ENCODE results near the gene PARD3B. TPM values are rescaled to one million over a fixed set of nuclear protein-coding genes. Genes with fewer than 3 reads are reported as not detected.

Gene PARD3B
- total and polyA plus RNA-seq, 7 donors = 0.42 to 6.0 (median 4.8) TPM

DNA sequence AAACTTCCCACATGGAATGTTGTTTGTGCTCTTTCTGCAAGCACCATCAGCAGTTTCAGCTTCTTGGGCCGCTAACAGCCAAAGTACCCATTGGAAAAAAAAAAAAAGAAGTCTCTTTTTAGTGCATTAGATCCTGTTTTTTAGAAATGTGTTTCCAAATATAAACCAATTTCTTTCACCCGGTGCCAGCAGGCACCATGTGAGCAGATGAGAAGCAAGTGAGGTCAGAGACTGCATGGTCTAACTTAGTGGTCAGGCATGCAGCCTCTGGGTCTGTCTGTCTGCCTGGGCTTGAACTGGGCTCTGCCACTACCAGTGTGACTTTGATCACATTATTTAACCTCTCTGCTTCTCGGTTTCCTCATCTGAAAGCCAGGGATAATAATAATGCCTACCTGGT lies 1061.9 kb downstream of the PARD3B start:
- WGBS, 3 donors = 77 to 82% (median 80%) methylated on average over 3 of the region's 3 CpGs
- H3K9me3 ChIP-seq = peaks cover 6% of the 10 kb centered on the region
- H3K36me3 ChIP-seq (ENCODE audit: insufficient read depth in 1 of 2, low read depth in 1 of 2) = no peaks in the 10 kb centered on the region
- ATAC-seq (no peak), DNase-seq (no peak)
- H3K27me3 ChIP-seq (ENCODE audit: insufficient read depth in 3 of 3, low read length in 2 of 3) = no peaks in the 10 kb centered on the region
- no peak overlapping the region for H3K27ac ChIP-seq
- H3K4me3 ChIP-seq = no peak overlapping the region
- H3K4me1 ChIP-seq = no peaks in the 10 kb centered on the region
- intact Hi-C loops (cut with DNase I) = no loop called here
- no peak for TF ChIP-seq CTCF (IDR thresholded peaks at IDR 0.05)

GRCh38 chr2:205609113-205609512 lies 1063.8 kb downstream of the PARD3B start:
- Histone ChIP-seq H3K36me3 (ENCODE audit: insufficient read depth in 1 of 2, low read depth in 1 of 2) (no peaks in the 10 kb centered on the region), H3K4me1 (no peaks in the 10 kb centered on the region), H3K27ac (no peak overlapping the region), H3K4me3 (no peak overlapping the region), H3K27me3 (ENCODE audit: insufficient read depth in 3 of 3, low read length in 2 of 3) (no peaks in the 10 kb centered on the region), H3K9me3 (no peaks in the 10 kb centered on the region)
- WGBS, 3 donors = 25 to 32% (median 28%) methylated on average over 8 of the region's 8 CpGs
- intact Hi-C loops (cut with DNase I) = no loop called here
- DNase-seq (no peak), ATAC-seq (no peak)
- TF ChIP-seq CTCF (IDR thresholded peaks at IDR 0.05) = no peak

DNA sequence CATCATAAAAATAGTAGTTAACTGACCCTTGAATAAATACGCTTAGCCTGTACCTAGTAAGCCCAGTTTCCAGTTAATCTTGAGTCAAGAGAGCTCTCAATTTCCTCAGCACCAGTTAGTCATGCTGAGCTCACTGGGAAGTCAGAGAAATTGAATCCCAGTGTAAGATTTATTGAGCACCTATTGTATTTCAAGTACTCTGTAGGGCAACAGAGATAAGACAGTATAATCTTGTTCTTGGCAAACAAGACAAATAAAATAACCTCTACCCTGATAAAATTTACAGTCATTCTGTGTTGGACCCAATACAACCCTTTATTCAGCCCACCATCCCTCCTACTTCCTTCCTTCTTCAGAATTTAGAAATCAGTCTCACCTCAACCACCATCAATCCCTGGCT lies 1065.2 kb downstream of the PARD3B start:
- WGBS, 3 donors = 94 to 98% (median 97%) methylated on average over 1 of the region's 1 CpG
- Histone ChIP-seq H3K27ac (no peak overlapping the region), H3K36me3 (ENCODE audit: insufficient read depth in 1 of 2, low read depth in 1 of 2) (no peaks in the 10 kb centered on the region), H3K27me3 (ENCODE audit: insufficient read depth in 3 of 3, low read length in 2 of 3) (no peaks in the 10 kb centered on the region), H3K4me3 (no peak overlapping the region), H3K9me3 (no peaks in the 10 kb centered on the region), H3K4me1 (no peaks in the 10 kb centered on the region)
- intact Hi-C loops (cut with DNase I) = no loop called here
- ATAC-seq (no peak), DNase-seq (no peak)
- TF ChIP-seq CTCF (IDR thresholded peaks at IDR 0.05) = no peak

- Histone ChIP-seq H3K36me3 (ENCODE audit: insufficient read depth in 1 of 2, low read depth in 1 of 2) (no peaks in the 10 kb centered on the region), H3K27me3 (ENCODE audit: insufficient read depth in 3 of 3, low read length in 2 of 3) (no peaks in the 10 kb centered on the region), H3K27ac (no peak overlapping the region), H3K4me1 (no peaks in the 10 kb centered on the region), H3K4me3 (no peak overlapping the region), H3K9me3 (no peaks in the 10 kb centered on the region)
- WGBS, 3 donors = 62 to 75% (median 71%) methylated on average over 4 of the region's 4 CpGs
- intact Hi-C loops (cut with DNase I) = no loop called here
- no peak for ATAC-seq
- no peak for TF ChIP-seq CTCF (IDR thresholded peaks at IDR 0.05)
- DNase-seq = no peak
Measured at GRCh38 chr2:205612636-205613035, 1067.4 kb downstream of the PARD3B start.

GRCh38 chr2:205613970-205614559 lies 1068.8 kb downstream of the PARD3B start:
- DNase-seq (no peak), ATAC-seq (no peak)
- Histone ChIP-seq H3K36me3 (ENCODE audit: insufficient read depth in 1 of 2, low read depth in 1 of 2) (no peaks in the 10 kb centered on the region), H3K4me1 (no peaks in the 10 kb centered on the region), H3K9me3 (no peaks in the 10 kb centered on the region), H3K27me3 (ENCODE audit: insufficient read depth in 3 of 3, low read length in 2 of 3) (no peaks in the 10 kb centered on the region), H3K4me3 (no peak overlapping the region), H3K27ac (no peak overlapping the region)
- intact Hi-C loops (cut with DNase I) = no loop called here
- 80 to 82% (median 80%) methylated on average over 3 of the region's 3 CpGs for WGBS, 3 donors
- TF ChIP-seq CTCF (IDR thresholded peaks at IDR 0.05) = no peak
